GM19328 (cell line): ENCODE measurements around the gene TRIM44.
"Not testable (repeated sequence)": the region's sequence is repeated elsewhere in the genome, so short reads cannot be mapped to it uniquely, and the experiment has no call there.

Source experiments
- ATAC-seq: cut with Tn5 transposase; IDR thresholded peaks from one replicate; pipeline ENCODE4 v1.9.1; 2021; ENCODE audit warnings: mild to moderate bottlenecking, moderate library complexity; ENCODE audit not compliant: unreplicated experiment

Gene TRIM44

GRCh38 chr11:35668350-35668749 is 5.8 kb downstream of the TRIM44 start:
- not testable (repeated sequence) for ATAC-seq

GRCh38 chr11:35671396-35672127 is 9.0 kb downstream of the TRIM44 start:
- ATAC-seq: no peak

DNA sequence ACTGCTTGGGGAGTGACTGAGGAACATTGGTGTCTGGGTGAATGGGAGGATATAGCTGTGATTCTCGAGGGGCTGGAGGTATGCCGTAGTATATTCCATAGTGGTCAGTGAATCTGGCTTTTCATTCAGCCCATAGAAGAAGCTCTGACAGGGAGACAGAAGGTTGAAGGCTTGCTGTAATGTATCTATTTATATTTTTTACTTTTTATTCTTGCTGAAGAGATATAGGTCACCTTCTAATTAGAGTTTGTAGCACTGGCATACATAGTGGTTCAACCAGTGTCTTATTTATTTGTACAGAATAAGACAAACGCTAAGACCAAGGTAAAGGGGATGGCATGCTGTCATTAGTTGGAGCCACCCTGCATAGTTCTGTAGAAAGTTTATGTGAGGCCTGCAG is 10.0 kb downstream of the TRIM44 start:
- ATAC-seq: no peak

- ATAC-seq: peak; percentile 54
Observed at GRCh38 chr11:35675901-35676610, 13.5 kb downstream of the TRIM44 start.

GRCh38 chr11:35676611-35676965 is 14.0 kb downstream of the TRIM44 start:
- no peak for ATAC-seq

DNA sequence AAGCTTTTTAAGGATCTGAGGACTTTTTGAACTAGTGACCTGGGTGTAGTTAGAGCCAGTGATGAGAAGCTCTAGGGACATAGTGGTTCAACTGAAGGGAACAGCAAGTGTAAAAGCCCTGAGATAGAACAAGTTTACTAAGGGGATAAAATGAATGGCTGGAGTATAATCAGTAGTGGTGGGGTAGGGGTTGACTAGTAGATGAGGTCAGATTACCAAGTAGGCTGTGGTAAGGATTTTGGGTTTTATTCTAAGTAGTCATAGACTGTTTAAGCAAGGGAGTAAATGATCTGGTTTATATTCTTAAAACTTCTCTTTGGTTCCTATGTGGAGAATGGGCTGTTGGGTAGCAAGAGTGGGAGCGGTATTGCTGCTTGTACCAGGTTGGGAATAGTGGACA is 15.3 kb downstream of the TRIM44 start:
- no peak for ATAC-seq

GRCh38 chr11:35678471-35678870 is 15.9 kb downstream of the TRIM44 start:
- ATAC-seq: no peak

DNA sequence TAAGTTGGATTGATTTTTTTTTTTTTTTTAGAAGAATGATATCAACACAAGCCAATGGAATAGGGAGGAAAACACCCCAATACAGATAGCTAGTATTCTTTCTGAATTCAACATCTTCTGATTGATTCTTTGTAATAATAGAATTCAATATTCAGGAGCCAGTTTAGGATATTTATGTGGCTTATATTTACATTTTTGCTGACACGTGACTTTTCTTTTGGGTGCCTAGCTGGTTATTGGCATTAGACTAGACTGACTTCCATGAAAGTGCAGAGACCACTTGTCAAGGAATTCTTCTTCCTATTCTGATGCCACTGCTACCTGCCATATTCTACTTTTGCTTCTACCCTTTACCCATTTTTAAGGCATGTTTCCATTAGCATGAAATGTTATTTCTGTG is 16.4 kb downstream of the TRIM44 start:
- ATAC-seq: no peak

GRCh38 chr11:35680506-35680905 is 17.9 kb downstream of the TRIM44 start:
- no peak for ATAC-seq

- no peak for ATAC-seq
Observed at GRCh38 chr11:35681163-35681767, 18.7 kb downstream of the TRIM44 start.

GRCh38 chr11:35682230-35683173 is 19.9 kb downstream of the TRIM44 start:
- ATAC-seq: no peak

DNA sequence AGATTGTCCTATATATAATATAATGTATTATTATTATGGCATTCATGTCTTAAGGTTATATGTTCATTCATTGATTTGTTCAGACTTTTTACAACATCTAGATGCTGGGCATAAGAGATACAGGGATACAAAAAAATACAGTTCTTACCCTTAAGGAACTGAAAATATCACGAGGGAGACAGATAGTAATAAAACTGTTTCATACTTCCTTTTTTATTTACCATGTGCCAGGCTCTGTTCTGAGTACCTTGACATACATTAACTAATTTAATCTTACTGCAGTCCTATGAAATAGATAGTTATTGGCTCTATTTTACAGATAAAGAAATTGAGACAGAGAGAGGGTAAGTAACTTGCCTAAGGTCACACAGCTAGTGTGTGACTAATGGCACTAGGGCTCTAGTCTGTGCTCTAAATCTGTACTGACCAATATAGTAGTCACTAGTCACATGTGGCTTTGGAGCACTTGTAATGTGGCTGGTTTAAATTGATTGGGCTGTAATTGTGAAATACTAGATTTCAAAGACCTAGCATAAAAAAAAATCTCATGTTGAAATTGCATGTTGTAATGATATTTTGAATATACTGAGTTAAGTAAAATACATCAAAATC is 21.3 kb downstream of the TRIM44 start:
- peak; percentile 61 for ATAC-seq

DNA sequence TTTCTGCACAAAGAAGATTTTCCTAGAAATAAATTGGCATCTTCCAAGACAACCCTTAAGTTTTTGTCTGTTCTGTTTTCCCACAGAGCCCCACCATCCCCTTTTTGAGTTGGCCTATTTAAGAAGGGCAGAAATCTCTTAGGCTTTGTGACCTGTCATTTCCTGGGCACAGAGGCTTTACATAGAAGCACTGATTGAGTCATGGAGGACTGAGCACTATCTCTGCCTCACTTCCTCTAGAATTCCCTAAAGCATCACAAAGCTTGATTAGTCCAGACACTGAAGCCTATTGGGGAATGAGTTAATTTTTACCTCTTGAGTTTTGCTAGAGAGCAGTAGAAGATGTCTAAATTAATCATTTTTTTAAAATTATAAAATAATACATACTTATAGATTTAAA is 25.4 kb downstream of the TRIM44 start:
- ATAC-seq: no peak

- no peak for ATAC-seq
Observed at GRCh38 chr11:35689081-35689996, 26.8 kb downstream of the TRIM44 start.

DNA sequence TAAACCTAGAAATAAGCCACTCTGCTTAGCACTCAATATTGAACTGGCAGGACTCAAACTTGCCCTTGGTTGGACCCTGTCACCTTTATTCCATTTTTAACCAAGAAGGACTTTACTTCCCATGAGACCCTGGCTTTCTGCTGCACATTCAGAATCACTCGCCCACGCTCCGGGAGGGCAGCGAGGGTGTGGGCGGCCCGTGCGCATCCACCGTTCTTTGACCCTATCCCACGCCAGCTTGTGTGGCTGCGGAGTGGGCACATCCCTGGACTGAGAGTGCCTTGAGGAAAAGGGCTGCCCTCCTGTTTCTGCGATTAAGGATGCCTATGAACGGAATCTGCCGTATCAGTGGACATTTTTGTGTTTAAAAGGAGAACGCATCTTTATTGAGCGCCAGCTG is 39.6 kb downstream of the TRIM44 start:
- ATAC-seq: no peak

DNA sequence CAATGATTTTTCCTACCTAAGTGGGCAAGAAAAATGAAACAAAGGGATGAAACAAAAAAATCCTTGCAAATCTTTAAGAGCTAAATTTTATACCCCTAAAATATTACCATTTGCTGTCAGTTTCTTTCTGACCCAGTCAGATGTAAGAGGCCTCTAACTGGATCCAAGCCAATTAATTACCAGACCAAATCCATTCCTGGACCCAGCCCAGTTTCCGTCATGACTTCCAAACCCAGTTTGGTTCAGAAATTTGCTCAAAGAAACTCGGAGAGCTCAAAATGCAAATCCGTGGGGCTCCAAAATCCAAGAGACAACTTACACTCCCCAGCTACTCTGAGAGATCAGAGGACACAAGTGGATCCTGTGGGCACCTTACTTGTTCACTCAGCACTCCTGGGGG is 46.8 kb downstream of the TRIM44 start:
- no peak for ATAC-seq

DNA sequence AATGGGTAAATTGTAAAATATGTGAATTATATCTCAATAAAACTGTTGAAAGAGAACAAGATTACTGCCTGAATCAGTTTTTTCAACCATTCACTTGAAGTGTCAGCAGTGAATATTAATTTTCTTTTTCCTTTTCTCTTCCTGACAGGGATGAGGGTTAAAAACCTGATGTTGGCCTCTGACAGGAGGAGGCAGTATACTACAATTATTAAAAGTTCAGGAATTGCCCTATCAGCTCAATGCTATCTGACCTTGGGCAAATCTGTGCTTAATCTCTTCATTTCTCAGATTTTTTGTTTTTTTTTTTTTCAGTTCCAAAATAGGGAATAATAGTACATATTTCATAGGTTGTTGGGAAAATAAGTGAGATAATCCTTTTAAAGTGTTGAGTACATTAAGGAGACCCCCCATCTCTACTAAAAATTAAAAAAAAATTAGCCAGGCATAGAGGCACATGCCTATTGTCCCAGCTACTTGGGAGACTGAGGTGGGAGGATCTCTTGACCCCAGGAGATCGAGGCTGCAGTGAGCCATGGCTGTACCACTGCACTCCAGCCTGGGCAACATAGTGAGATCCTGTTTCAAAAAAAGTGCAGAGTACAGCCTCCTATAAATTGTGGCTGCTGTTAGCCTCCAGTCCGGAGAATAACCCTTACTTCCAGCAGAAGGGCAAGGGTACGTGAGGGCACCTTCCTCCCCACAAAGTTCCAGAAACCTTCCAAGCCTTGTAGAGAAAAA is 48.8 kb downstream of the TRIM44 start:
- no peak for ATAC-seq

GRCh38 chr11:35711924-35712323 is 49.3 kb downstream of the TRIM44 start:
- no peak for ATAC-seq

DNA sequence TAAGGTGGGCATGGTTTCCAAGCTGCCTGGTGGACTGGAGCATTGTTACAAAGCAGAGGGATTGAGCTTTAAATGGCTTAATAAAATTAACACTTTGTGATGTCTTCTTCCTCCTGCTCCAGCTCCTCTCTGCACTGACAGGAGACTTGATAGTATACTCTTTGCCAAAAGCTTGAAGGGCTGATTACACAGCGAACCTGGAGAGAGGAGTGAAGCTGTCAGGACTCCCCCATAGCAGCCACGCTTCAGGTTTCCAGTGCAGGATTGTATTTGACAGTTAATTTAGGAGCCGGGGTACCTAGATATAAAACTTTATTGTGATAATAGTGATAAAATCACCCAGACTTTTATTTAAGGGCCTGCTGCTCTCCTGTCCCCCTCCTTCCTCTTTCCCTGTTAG is 50.0 kb downstream of the TRIM44 start:
- ATAC-seq: no peak
